ENCODE data around the gene CPB2.

- TF ChIP-seq EZH2 (IDR thresholded peaks at IDR 0.05; ENCODE audit: insufficient read depth, poor library complexity, severe bottlenecking) (no peak), EZH2phosphoT487 (IDR thresholded peaks at IDR 0.05; ENCODE audit: insufficient read depth, low read depth) (no peak)
Observed at GRCh38 chr13:46057256-46058015, 47.4 kb downstream of the CPB2 start.

Data from GM23248 (cell line).